Astrocyte of the cerebellum (primary cell): ENCODE data around the gene BLOC1S2.

Source experiments
- DNase-seq: peaks from one replicate; pipeline ENCODE4 v3.0.0-alpha.2; 2011; ENCODE audit warnings: low read depth
- H3K4me3 ChIP-seq: 2 replicates; pipeline ENCODE4 v1.5.1; 2011; ENCODE audit warnings: mild to moderate bottlenecking, low read depth, low read length, moderate library complexity
- in situ Hi-C: cut with HindIII; loops from 2 replicates; pipeline ENCODE4 v1.10.0; 2017; ENCODE audit warnings: low sequenced_read_pairs
- TF ChIP-seq, protein P1 (sequence below): IDR thresholded peaks from 2 replicates; pipeline ENCODE4 v1.5.1; 2012; ENCODE audit warnings: low read length, low read depth, moderate library complexity, mild to moderate bottlenecking; ENCODE audit errors: missing control alignments

Gene BLOC1S2

DNA sequence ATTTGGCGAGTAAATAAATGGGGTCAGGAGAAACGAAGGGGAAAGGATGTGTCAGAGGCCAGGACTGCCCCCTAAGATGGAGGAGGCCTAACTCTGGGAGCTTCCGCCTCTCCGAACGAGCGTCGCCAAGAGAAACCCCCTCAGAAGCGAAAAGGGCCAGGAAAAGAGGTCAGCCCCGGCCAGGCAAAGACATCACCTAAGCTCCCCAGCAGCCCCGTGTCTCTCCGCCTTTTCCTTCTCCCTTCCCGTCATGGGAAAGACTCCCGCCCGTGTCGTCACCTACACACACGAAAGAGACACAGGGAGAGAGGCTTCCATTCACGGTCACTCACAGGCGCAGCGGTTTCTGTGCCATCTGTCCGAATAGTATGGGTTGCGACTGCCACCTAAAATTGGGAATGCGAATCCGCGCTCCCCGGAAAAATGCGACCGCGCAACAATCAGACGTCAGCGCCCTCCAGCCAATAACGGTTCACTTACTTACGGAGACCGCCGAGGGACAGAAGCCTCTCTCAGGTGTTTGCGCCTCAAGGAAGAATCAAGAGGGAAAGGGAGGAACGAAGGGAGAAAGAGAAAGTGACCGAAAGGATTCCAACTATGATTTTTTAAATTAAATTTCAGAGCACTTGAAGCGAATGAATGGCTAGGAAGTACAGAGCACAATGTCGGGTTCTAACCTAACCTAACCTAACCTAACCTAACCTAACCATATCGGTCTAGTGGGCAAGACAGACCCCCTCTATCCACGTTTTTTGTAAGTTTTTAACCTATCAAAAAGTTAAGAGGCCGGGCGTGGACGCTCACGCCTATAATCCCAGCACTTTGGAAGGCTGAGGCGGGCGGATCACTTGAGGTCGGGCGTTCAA lies 19.0 kb downstream of the BLOC1S2 start, which contains the start of gene CWF19L1:
Gene CWF19L1 (minus strand): TSS at position 400 of the 866 bp plus-strand sequence. CDS start 45 bp downstream, at position 355.
- TF ChIP-seq, protein P1, sequence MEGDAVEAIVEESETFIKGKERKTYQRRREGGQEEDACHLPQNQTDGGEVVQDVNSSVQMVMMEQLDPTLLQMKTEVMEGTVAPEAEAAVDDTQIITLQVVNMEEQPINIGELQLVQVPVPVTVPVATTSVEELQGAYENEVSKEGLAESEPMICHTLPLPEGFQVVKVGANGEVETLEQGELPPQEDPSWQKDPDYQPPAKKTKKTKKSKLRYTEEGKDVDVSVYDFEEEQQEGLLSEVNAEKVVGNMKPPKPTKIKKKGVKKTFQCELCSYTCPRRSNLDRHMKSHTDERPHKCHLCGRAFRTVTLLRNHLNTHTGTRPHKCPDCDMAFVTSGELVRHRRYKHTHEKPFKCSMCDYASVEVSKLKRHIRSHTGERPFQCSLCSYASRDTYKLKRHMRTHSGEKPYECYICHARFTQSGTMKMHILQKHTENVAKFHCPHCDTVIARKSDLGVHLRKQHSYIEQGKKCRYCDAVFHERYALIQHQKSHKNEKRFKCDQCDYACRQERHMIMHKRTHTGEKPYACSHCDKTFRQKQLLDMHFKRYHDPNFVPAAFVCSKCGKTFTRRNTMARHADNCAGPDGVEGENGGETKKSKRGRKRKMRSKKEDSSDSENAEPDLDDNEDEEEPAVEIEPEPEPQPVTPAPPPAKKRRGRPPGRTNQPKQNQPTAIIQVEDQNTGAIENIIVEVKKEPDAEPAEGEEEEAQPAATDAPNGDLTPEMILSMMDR, result no peak
- in situ Hi-C loops, result no loop called here

DNA sequence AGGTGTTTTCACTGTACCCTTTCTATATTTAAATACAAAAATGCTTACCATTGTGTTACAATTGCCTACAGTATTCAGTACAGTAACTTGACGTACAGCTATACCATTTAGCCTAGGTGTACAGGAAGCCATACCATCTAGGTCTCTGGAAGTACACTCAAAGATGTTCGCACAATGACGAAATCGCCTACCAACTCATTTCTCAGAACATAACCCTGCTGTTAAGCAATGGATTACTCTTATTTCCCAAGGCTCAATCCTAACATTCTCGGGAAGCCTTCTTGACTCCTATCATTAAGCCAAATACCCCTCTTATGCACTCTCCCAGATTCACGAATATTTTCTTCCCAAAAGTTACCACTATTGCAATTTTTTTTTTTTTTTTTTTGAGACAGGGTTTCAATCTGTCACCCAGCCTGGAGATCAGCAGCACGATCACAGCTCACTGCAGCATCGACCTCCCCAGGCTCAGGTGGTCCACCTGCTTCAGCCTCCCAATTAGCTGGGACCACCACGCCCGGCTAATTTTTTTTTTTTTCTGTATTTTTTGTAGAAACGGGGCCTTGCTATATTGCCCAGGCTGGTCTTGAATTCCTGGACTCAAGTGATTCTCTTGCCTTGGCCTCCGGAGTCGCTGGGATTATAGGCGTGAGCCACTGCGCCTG lies 20.5 kb downstream of the BLOC1S2 start:
- TF ChIP-seq, protein P1, result no peak
- H3K4me3 ChIP-seq, result peak overlapping the region; percentile 100
- in situ Hi-C loops, result no loop called here
- no peak for DNase-seq

More for the DNA sequence above, 19.0 kb downstream of the BLOC1S2 start, which contains the start of gene CWF19L1:
- H3K4me3 ChIP-seq, result peak within 1 kb of the TSS; percentile 100
- DNase-seq, result peak; percentile 80

DNA sequence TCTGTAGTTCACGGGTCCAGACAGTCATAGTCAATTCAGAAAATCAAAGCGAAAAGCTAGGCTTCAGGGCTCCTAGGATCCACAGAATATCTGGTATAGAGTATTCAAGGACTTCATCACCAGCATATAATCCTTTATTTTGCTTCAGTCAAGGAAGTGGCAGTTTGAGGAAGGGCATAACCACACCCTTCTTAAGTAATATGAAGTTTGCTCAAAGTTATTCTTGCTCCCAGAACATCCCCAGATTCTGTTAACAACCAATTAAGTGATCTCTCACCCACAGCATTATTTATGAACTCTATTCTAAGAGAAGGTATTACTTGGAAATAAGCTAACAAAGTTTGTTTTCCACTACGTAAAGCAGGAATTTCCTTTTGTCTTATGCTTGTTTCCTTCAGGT lies 32.3 kb downstream of the BLOC1S2 start:
- H3K4me3 ChIP-seq, result no peak overlapping the region
- in situ Hi-C loops, result no loop called here
- TF ChIP-seq, protein P1, result no peak
- no peak for DNase-seq

DNA sequence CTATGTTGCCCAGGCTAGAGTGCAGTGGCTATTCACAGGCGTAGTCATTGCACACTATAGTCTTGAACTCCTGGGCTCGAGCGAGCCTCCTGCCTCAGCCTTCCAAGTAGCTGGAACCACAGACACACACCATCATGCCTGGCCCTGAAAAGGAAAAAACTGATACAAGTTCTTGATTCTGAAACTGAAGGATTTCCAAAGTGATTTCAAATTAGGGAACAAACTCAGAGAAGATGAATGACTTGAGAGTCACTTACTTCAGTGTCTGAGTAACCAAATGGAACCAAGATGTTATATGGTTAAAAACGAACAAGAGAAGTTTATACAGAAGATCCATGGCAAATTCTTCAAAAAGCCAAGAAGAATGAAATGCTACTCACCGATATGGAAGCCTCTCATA lies 33.4 kb downstream of the BLOC1S2 start:
- in situ Hi-C loops, result no loop called here
- no peak overlapping the region for H3K4me3 ChIP-seq
- no peak for DNase-seq
- TF ChIP-seq, protein P1, result no peak

DNA sequence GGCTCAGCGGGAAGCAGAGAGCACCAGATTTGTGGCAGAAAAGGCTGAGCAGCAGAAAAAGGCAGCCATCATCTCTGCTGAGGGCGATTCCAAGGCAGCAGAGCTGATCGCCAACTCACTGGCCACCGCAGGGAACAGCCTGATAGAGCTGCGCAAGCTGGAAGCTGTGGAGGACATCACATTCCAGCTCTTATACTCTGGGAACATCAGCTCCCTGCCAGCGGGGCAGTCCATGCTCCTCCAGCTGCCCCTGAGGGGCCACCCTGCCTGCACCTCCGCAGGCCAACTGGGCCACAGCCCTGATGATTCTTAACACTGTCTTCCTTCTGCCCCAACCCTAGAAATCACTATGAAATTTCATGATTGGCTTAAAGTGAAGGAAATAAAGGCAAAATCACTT lies 37.7 kb downstream of the BLOC1S2 start:
- no peak for DNase-seq
- in situ Hi-C loops, result no loop called here
- TF ChIP-seq, protein P1, result no peak
- no peak overlapping the region for H3K4me3 ChIP-seq

DNA sequence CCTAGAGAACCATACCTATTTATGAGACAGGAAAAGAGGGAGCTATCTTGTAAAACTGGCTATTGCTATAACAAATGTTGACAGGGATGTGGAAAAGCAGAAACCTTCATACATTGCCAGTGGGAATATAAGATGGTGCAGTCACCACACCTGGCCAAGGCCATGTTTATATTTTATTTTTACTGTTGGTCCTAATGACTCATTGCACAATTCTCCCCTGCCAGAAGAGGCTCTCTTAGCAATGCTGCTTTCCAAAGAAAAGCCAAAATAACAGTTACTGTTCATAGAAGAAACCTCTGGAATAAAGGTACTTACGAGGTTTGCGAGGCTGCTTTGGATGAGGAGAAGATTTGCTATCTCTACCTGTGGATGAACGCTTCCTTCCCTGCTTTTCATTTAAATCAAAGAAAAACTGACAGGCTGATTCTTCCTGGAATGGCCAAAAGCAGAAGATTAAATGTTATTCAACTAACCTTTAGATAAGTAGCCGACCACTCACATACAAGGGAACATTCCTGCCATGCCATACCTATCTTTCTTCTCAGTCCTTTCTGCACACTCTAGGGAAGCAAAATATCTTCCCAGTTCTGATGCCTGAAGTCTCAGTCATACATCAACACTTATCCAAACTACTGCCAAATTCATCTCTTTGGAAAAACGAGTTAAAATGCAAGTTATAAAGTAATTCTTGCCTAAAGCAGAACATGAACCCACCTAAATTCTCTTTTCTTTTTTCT lies 40.8 kb downstream of the BLOC1S2 start:
- DNase-seq, result no peak
- in situ Hi-C loops, result no loop called here
- no peak overlapping the region for H3K4me3 ChIP-seq
- TF ChIP-seq, protein P1, result no peak
